ENCODE measurements around the gene DMBT1. TPM values are rescaled to one million over a fixed set of nuclear protein-coding genes. Genes with fewer than 3 reads are reported as not detected.

DMBT1 gene
- total RNA-seq, 1 experiment from 2014 or later = 0.13 TPM

DNA sequence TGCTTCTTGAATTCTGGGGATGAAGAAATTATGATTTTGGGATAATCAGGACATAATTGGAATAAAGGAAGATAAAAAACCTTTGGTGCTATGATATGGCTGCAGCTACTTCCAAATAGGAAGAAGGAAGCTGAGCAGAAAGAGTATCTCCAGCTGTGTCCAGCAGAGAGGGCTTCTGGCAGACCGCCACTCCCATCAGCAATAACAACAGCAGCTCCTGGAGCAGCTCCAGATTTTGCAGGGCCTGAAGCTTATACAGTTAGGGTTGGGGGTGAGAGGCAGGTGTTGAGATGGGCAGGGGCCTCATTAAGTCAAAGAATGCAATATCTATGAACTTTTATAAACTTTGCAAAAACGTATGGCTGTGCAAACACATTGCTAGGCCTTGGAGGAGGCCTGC lies 76.8 kb downstream of the DMBT1 start:
- H3K4me3 Mint-ChIP-seq = no peak overlapping the region
- no peaks in the 10 kb centered on the region for H3K27me3 Mint-ChIP-seq (ENCODE audit: low read depth)
- ChIA-PET CTCF (interaction anchor here (0.8 kb wide), 1 partner anchor 11 kb away, joined by 3 read pairs; no protein-coding TSS in a partner anchor), POLR2A (no interaction called here)
- ATAC-seq = no peak
- 0 out of 2 replicates have a peak, but pooled peaks cover 4% of the 10 kb centered on the region for H3K9me3 Mint-ChIP-seq
- no peak for TF ChIP-seq CREB1 (CRISPR knock-in tag; IDR thresholded peaks at IDR 0.05)
- TF ChIP-seq JUN (CRISPR knock-in tag; IDR thresholded peaks at IDR 0.05) = no peak
- no peak for TF ChIP-seq ZNF219 (CRISPR knock-in tag; IDR thresholded peaks at IDR 0.05; ENCODE audit: borderline replicate concordance)
- TF ChIP-seq, protein P1, sequence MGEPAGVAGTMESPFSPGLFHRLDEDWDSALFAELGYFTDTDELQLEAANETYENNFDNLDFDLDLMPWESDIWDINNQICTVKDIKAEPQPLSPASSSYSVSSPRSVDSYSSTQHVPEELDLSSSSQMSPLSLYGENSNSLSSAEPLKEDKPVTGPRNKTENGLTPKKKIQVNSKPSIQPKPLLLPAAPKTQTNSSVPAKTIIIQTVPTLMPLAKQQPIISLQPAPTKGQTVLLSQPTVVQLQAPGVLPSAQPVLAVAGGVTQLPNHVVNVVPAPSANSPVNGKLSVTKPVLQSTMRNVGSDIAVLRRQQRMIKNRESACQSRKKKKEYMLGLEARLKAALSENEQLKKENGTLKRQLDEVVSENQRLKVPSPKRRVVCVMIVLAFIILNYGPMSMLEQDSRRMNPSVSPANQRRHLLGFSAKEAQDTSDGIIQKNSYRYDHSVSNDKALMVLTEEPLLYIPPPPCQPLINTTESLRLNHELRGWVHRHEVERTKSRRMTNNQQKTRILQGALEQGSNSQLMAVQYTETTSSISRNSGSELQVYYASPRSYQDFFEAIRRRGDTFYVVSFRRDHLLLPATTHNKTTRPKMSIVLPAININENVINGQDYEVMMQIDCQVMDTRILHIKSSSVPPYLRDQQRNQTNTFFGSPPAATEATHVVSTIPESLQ (CRISPR knock-in tag; IDR thresholded peaks at IDR 0.05) = no peak
- no peak for TF ChIP-seq ELF4 (CRISPR knock-in tag; IDR thresholded peaks at IDR 0.05; ENCODE audit: low read depth)
- no peak for TF ChIP-seq PREB (CRISPR knock-in tag; IDR thresholded peaks at IDR 0.05; ENCODE audit: borderline replicate concordance)
- no peak for TF ChIP-seq SMAD3 (CRISPR knock-in tag; IDR thresholded peaks at IDR 0.05; ENCODE audit: borderline replicate concordance)
- no peak for TF ChIP-seq TEAD1 (CRISPR knock-in tag; IDR thresholded peaks at IDR 0.05)
- no peak for TF ChIP-seq RELA (CRISPR knock-in tag; IDR thresholded peaks at IDR 0.05; ENCODE audit: borderline replicate concordance)
- no peak for TF ChIP-seq TEAD4 (CRISPR knock-in tag; IDR thresholded peaks at IDR 0.05)
- no peak for TF ChIP-seq NFYB (CRISPR knock-in tag; conservative IDR thresholded peaks at IDR 0.05; ENCODE audit: low read depth)
- TF ChIP-seq SMAD4 (CRISPR knock-in tag; IDR thresholded peaks at IDR 0.05) = no peak
- no peak for TF ChIP-seq ZNF396 (CRISPR knock-in tag; IDR thresholded peaks at IDR 0.05; ENCODE audit: borderline replicate concordance)
- TF ChIP-seq, protein P2, sequence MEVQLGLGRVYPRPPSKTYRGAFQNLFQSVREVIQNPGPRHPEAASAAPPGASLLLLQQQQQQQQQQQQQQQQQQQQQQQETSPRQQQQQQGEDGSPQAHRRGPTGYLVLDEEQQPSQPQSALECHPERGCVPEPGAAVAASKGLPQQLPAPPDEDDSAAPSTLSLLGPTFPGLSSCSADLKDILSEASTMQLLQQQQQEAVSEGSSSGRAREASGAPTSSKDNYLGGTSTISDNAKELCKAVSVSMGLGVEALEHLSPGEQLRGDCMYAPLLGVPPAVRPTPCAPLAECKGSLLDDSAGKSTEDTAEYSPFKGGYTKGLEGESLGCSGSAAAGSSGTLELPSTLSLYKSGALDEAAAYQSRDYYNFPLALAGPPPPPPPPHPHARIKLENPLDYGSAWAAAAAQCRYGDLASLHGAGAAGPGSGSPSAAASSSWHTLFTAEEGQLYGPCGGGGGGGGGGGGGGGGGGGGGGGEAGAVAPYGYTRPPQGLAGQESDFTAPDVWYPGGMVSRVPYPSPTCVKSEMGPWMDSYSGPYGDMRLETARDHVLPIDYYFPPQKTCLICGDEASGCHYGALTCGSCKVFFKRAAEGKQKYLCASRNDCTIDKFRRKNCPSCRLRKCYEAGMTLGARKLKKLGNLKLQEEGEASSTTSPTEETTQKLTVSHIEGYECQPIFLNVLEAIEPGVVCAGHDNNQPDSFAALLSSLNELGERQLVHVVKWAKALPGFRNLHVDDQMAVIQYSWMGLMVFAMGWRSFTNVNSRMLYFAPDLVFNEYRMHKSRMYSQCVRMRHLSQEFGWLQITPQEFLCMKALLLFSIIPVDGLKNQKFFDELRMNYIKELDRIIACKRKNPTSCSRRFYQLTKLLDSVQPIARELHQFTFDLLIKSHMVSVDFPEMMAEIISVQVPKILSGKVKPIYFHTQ (CRISPR knock-in tag; IDR thresholded peaks at IDR 0.05) = no peak
- no peak for TF ChIP-seq IRF2 (CRISPR knock-in tag; IDR thresholded peaks at IDR 0.05; ENCODE audit: borderline replicate concordance, low read depth)
- DNase-seq (ENCODE audit: low spot score) = no peak
- H3K27ac Mint-ChIP-seq = no peak overlapping the region
- H3K36me3 Mint-ChIP-seq = no peaks in the 10 kb centered on the region
- H3K4me1 Mint-ChIP-seq = peaks cover 3% of the 10 kb centered on the region; the same call in 1 of the 2 replicates

DNA sequence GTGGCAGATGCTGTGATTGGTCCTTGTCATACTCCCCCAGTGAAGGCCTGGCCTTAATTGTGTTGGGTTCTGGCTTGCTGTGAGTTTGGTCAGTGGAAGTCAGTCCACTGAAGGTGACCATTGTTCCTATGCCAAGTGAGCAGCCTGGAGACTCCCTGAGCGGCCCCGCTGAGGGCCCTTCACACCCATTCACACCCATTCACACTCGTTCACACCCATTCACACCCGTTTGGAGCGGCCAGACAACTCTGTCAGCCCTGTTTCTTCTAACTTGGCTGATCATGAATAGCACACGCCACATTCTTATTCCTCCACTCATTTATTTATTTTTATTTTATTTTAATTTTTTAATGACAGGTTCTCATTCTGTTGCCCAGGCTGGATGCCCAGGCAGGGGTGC lies 77.6 kb downstream of the DMBT1 start:
- ChIA-PET POLR2A (no interaction called here), CTCF (interaction anchor here (2.0 kb wide), 1 partner anchor 11 kb away, joined by 12 read pairs; no protein-coding TSS in a partner anchor)
- H3K4me3 Mint-ChIP-seq = no peak overlapping the region
- peaks cover 3% of the 10 kb centered on the region; the same call in 1 of the 2 replicates for H3K4me1 Mint-ChIP-seq
- H3K9me3 Mint-ChIP-seq = 0 out of 2 replicates have a peak, but pooled peaks cover 4% of the 10 kb centered on the region
- DNase-seq (ENCODE audit: low spot score) (no peak), ATAC-seq (no peak)
- no peaks in the 10 kb centered on the region for H3K36me3 Mint-ChIP-seq
- no peak overlapping the region for H3K27ac Mint-ChIP-seq
- no peaks in the 10 kb centered on the region for H3K27me3 Mint-ChIP-seq (ENCODE audit: low read depth)
- TF ChIP-seq ELF4 (CRISPR knock-in tag; IDR thresholded peaks at IDR 0.05; ENCODE audit: low read depth) (no peak), GTF2I (CRISPR knock-in tag; conservative IDR thresholded peaks at IDR 0.05) (no peak), ATF3 (CRISPR knock-in tag; conservative IDR thresholded peaks at IDR 0.05) (no peak), ZNF396 (CRISPR knock-in tag; IDR thresholded peaks at IDR 0.05; ENCODE audit: borderline replicate concordance) (no peak), NR2C2 (CRISPR knock-in tag; IDR thresholded peaks at IDR 0.05) (no peak), ZBTB21 (CRISPR knock-in tag; IDR thresholded peaks at IDR 0.05; ENCODE audit: borderline replicate concordance) (no peak), AFF4 (CRISPR knock-in tag; IDR thresholded peaks at IDR 0.05; ENCODE audit: borderline replicate concordance) (no peak), ZNF416 (CRISPR knock-in tag; IDR thresholded peaks at IDR 0.05) (no peak)
- TF ChIP-seq, protein P1 (CRISPR knock-in tag; IDR thresholded peaks at IDR 0.05) = no peak
